Measurements from ENCODE around the gene CCDC121.

CCDC121 gene

DNA sequence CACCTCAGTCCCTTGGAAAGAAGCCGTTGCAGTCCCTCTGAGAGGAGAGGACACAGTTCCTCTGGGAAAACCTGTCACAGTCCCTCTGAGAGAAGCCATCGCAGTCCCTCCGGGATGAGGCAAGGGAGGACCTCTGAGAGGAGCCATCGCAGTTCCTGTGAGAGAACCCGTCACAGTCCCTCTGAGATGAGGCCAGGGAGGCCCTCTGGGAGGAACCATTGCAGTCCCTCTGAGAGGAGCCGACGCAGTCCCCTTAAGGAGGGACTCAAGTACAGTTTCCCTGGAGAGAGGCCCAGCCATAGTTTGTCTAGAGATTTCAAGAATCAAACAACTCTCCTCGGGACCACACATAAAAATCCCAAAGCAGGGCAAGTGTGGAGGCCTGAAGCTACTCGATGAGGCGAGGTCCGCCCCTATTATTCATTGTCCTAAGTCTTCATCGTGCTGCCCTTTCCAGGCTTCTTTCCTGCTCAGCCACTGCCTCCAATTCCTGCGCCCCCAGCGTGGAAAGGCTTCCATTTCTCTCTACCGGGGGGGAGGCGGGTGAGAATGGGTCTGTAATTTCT, 46.6 kb downstream of the CCDC121 start:
- DNase-seq (ENCODE audit: low read depth): no peak

DNA sequence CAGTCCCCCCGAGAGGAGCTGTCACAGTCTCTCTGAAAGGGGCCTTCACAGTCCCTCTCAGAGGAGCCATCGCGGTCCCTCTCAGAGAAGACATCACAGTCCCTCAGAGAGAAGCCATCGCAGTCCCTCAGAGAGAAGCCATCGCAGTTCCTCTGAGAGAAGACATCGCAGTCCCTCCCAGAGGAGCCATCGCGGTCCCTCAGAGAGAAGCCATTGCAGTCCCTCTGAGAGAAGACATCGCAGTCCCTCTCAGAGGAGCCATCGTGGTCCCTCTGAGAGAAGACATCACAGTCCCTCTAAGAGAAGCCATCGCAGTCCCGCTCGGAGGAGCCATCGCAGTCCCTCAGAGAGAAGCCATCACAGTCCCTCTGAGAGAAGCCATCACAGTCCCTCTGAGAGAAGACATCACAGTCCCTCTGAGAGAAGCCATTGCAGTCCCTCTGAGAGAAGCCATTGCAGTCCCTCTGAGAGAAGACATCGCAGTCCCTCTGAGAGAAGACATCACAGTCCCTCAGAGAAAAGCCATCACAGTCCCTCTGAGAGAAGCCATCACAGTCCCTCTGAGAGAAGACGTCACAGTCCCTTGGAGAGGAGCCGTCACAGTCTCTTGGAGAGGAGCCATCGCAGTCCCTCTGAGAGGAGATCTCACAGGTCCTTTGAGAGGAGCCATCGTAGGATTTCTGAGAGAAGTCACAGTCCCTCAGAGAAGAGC, 47.2 kb downstream of the CCDC121 start:
- no peak for DNase-seq (ENCODE audit: low read depth)

All from T follicular helper cell (primary cell).